ENCODE measurements around the gene SPAST.
"Not testable (repeated sequence)": the region's sequence is repeated elsewhere in the genome, so short reads cannot be mapped to it uniquely, and the experiment has no call there.

Gene SPAST

GRCh38 chr2:32166115-32166574 lies 102.8 kb downstream of the SPAST start:
- DNase-seq (ENCODE audit: low read depth) = no peak
- peak overlapping the region; percentile 95 for H3K4me3 ChIP-seq (ENCODE audit: low read depth, low read length)
- no peak for TF ChIP-seq CTCF (conservative IDR thresholded peaks at IDR 0.05; ENCODE audit: low read depth, low read length)

GRCh38 chr2:32168513-32168912 lies 105.2 kb downstream of the SPAST start:
- DNase-seq (ENCODE audit: low read depth) = no peak
- TF ChIP-seq CTCF (conservative IDR thresholded peaks at IDR 0.05; ENCODE audit: low read depth, low read length) = no peak

GRCh38 chr2:32172870-32173269 lies 109.5 kb downstream of the SPAST start:
- DNase-seq (ENCODE audit: low read depth) = no peak
- no peak for TF ChIP-seq CTCF (conservative IDR thresholded peaks at IDR 0.05; ENCODE audit: low read depth, low read length)
- H3K4me3 ChIP-seq (ENCODE audit: low read depth, low read length) = no peak overlapping the region

More at GRCh38 chr2:32168513-32168912, 105.2 kb downstream of the SPAST start:
- no peak overlapping the region for H3K4me3 ChIP-seq (ENCODE audit: low read depth, low read length)

- TF ChIP-seq CTCF (conservative IDR thresholded peaks at IDR 0.05; ENCODE audit: low read depth, low read length) = no peak
- DNase-seq (ENCODE audit: low read depth) = no peak
- no peak overlapping the region for H3K4me3 ChIP-seq (ENCODE audit: low read depth, low read length)
Measured at GRCh38 chr2:32182667-32183066, 119.3 kb downstream of the SPAST start.

GRCh38 chr2:32189011-32189410 lies 125.7 kb downstream of the SPAST start:
- DNase-seq (ENCODE audit: low read depth) = no peak
- TF ChIP-seq CTCF (conservative IDR thresholded peaks at IDR 0.05; ENCODE audit: low read depth, low read length) = no peak
- no peak overlapping the region for H3K4me3 ChIP-seq (ENCODE audit: low read depth, low read length)

- DNase-seq (ENCODE audit: low read depth) = no peak
- TF ChIP-seq CTCF (conservative IDR thresholded peaks at IDR 0.05; ENCODE audit: low read depth, low read length) = no peak
Measured at GRCh38 chr2:32192418-32192817, 129.1 kb downstream of the SPAST start.

GRCh38 chr2:32200814-32201213 lies 137.5 kb downstream of the SPAST start:
- no peak for DNase-seq (ENCODE audit: low read depth)
- H3K4me3 ChIP-seq (ENCODE audit: low read depth, low read length) = no peak overlapping the region
- TF ChIP-seq CTCF (conservative IDR thresholded peaks at IDR 0.05; ENCODE audit: low read depth, low read length) = no peak

More at GRCh38 chr2:32192418-32192817, 129.1 kb downstream of the SPAST start:
- no peak overlapping the region for H3K4me3 ChIP-seq (ENCODE audit: low read depth, low read length)

GRCh38 chr2:32203428-32203827 lies 140.1 kb downstream of the SPAST start:
- H3K4me3 ChIP-seq (ENCODE audit: low read depth, low read length); DNase-seq (ENCODE audit: low read depth): not testable (repeated sequence)

Measured in choroid plexus epithelial cell (primary cell).